Effector CD8-positive, alpha-beta T cell (primary cell): Measurements from ENCODE around the gene FYN.
A peak's percentile ranks its signal among the peaks of the same experiment; 100 is the strongest.

ENCODE experiments used
- DNase-seq: peaks from one replicate; lab custom pipeline; 2025; lab: John Stamatoyannopoulos, UW

FYN gene

DNA sequence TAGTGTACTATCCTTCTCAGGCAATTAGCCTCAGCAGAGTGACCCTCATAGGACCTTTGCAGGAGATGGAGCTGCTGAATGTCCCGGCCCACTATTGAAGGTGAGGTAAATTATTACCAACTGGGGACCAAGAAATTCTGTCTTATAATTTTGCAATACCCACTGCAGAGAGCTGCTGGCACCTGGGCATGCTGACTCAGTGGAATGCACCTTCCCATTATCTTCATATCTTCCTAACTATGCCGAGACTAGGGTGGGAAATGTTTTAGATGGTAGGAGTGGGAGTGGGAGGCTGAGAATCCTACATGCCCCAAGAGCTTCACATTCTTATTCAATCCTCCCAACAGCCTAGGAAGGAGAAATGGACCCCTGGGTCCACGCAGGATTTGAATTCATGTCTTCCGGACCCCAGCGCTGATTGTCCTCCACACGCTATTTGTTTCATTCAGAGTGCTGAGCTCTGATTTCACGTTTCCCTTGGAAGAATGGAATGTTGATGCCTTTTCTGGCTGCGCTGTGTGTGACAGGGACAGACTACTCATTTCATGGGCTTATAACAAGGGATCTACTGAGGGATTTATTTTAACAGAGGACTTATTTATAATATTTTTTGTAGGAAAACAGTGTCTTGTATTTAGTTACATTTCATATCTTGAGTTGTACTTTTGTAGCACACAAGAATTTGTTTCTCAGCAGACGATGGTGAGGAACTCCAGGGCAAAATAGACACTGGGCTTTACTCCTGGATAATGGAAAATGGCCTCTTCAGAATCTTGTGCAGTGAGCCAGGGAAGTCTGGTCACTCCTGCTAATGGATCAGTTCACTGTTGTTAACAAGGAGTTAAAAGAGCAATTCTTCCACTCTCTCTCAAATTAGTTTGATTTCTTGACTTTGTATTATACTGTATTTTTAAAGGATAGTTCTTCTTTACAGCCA is 66.4 kb downstream of the FYN start:
- no peak for DNase-seq

DNA sequence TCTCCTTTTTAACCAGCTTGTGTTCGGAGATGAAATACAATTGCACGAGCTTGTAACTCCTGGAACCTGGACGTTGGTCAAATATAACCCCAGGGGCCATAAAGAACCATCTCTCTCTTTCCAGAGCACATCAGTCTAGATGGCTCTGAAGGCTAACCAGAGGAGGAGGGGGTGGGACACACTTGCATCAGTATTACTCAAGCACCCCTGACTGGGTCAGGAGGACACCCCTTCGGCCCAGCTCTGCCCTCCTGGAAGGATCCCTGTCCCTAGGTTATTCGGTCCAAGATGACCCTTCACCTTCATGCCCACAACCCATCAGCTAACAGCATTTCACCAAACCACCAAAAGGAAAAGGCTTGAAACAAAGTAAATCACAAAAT is 67.1 kb downstream of the FYN start:
- DNase-seq: no peak

DNA sequence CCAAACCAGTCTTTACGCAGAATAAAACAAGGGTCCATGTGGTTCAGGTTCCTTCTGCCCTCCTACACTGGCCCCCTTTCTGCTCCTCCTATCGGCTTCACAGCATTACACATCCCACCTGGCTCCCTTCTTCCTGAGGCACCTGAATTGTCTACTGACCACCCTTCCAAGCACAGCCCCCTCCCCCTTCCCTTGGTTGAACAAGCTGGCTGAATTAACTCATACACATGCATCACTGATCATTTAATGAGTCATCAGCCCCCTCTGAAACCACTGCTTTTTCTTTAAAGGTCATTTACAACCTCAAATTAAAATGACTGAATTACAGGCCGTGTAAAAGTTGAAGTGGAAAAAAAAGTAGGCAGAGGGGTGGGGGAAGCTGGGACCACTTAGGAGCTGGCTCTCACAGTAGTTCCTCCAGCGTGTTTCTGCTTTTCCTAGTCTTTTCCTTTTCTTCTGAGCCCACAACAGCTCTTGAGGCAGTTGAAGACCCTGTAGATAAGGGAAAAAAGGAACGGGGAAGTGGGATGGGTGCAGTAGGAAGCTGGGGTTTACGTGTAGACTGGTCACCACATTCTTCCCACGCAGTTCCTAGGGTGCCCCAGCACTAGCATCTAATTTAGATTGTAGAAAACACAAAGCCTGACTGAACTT is 67.6 kb downstream of the FYN start:
- DNase-seq: no peak

DNA sequence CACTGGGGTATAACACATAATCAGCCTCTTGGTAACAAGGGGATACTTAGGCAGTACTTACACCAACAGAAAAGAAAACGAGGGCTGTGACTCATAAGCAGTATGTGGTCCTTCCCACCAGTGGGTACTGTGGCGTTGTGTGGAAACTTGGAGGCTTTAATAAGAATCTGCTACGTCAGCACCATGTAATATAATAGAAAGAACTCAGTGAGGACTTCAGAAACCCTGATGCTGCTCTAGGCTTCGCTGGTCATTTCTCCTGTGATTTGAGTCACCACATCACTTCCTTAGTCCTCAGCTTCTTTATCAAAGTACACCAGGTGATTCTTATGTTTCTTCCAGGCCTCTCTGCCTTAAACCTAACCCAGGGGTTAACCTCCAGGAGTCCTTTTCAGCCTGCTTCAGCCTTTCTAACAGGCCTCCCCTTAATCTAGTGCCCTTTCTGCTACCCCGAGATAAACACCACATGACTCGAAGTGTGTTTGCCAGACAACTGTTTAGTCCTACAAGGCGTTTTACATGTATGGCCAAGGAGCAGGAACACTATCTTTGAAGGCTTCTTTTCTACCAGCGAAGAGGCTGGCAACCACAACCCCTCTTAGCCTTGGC is 68.5 kb downstream of the FYN start:
- DNase-seq: peak; percentile 47

DNA sequence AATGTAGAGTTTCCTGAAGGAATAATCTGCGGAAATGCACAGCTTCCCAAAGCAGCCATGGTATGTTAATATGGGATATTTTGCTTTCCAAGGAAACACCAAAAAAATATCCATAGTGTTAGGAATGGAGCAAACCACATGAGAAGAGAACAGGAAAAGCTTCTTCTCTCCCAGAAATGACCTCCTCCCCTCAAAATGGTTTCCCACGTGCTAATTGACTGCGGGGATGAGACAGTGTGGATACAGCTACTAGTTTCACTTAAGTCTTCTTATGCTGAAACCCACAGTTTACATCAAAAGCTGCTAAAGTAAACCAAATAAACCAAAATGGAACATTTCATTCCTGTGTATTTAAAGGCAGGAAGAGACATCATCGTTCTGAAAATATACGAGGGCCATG is 69.4 kb downstream of the FYN start:
- no peak for DNase-seq

DNA sequence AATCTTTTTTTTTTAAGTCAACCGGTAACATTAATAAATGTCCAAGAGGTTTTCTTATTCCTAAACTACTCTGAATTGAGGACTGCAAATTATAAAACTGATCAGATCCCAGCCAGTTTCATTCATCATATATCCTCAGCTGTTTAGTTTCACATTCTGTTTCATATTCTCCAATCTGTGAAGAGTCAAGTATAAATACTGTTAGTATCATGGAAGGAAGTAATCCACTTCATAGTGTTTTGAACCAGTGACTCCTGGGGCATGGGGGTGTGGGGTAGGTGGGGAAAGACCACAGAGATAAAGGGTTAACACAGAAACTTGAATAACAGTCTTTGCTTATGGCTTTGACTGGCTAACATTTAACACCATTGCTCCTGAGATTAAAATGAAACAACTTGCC is 69.9 kb downstream of the FYN start:
- no peak for DNase-seq

DNA sequence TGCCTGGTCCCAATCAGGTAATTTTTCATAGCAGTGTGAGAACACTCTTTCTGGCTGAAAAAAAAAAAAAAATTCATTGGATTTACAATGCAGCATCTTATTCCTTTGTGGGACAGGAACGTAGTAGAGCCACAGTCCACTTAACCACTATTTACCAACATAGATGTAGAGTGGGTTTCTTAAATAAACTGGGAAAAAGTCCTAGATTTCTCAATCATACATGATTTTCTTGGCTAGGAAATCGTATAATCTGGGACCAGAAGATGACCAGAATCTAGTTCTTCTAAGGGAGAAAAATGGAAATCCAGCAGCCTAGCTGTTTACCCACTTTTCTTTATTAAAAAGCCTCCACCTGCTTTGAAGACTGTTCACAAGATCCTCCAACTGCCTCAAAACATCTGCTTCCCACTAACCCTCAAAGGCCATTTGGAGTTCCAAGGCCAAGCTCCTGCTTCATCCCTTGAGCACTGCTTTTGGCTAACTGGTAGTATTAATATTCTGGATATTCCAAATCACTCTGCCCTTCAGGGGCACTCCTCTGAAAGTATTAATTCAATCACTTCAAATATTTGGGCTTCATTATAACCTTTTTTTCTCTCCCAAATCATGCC is 70.4 kb downstream of the FYN start:
- DNase-seq: no peak

DNA sequence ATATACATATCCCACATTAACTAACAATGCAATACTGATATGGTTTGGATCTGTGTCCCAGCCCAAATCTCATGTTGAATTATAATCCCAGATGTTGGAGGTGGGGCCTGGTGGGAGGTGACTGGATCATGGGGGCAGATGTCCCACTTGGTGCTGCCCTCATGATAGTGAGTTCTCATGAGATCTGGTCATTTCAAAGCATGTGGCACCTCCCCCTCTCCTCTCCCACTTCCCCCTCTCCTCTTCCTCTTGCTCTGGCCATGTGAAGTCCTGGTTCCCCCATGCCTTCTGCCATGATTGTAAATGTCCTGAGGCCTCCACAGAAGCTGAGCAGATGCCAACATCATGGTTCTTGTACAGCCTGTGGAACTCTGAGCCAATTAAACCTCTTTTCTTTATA is 71.2 kb downstream of the FYN start:
- DNase-seq: no peak

DNA sequence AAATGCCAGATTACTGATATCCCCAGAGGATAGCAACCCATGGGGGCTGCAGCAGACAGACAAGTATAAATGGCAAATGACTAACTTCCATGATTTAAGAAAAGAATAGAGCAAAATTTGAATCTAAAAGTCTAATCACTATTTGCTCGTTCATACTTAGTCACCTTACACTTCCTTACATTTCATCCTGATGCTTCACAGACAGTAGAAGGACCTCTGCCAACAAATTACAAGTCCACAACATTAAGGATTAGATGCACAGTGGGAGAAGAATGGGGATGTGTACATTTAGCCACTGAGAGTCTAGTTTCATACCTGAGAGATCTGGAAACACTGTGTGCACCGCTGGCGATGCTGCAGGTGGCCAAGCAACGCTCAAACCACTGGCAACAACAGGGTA is 72.4 kb downstream of the FYN start:
- no peak for DNase-seq

DNA sequence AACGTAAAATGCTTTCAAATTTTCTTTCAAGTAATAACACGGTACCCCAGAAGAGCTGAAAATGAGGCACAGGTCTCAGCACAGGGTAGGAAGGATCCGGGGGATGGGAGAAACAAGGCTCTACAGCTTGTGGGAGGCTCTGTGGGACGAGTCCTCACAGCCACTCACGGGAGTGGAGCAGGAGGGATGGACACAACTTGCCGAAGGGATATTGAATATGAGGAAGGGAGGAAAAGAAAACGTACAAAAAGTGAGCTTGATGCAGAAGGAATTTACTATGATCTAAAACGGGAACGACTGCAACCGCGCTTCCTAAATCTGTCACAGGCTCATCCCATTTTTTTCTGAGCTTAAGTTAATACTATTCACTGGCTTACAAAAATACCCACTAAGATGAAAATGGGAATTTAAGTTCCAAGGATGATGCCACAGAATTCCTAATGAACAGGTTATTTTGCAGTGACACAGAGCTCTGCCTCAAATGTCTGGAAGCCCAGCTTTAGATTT is 72.9 kb downstream of the FYN start:
- no peak for DNase-seq

DNA sequence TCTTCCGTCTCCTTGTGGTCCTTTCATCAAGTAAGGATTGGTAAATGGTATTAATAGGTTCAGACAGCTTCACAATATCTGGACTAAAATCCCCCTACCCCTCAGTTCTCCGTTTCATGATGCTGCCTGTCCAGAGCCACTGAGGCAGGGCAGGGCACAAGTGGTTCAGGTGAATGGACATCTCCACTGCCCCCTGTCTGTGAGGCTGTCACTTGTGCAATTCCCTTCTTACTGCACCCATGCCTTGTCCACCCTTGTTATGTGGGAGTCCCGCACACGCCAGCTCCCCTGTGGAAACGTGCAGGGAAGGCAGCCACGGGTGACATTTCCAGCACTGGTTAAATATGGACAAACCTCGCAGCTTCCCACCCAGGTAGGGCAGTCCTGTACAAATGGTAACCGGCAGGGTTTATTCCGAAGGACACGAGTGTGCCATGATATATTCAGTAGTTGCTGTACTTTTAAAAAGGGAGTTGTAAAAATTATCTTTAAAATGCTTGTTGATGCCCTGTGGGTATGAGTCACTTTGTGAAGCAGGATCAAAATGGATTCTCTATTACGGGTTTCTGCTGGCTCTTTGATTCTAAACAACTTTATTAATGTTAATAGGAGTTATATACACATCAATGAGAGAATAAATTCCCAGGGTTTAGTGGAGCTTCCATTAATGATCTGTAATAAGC is 73.5 kb downstream of the FYN start:
- no peak for DNase-seq

DNA sequence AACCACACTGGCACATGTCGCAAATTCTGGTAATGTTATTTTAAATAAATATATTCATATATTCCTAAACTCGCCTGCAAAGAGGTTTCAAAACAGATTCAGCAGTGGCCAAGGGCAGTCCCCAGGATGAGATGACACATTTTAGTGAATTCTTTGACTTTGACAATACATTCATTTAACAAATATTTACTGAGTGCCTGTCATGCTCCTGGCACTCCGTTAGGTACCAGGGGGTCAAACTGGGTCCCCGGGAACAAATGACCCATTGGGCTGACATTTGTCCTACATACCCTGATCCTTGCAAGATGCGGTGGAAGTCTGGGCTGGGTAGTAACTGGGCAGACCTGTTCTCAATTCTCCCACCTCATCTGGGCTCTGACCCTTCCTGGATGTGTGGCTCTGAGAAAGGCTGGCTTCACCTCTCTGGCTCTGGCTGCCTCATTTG is 74.9 kb downstream of the FYN start:
- no peak for DNase-seq

DNA sequence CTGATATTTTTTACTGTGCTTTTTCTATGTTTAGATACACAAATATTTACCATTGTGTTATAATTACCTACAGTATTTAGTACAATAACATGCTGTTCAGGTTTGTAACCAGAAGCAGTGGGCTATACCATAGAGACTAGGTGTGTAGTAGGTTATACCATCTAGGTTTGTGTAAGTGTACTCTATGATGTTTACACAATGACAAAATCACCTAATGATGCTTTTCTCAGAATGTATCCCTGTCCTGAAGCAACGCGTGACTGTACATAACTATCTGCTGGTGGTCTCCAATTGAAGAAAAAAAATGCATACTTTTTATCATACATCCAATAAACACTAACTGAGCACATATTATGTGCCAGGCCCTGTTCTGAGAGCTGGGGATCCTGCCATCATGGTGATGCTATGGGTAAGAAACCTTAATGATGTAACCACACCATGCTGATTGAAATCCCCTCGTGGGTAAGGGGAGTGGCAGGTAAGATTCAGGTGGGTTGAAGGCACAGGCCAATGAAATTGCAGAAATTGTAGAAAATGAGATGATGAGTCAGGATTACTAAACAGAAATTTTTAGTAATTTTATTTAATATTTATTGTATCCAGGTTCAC is 76.8 kb downstream of the FYN start:
- no peak for DNase-seq

DNA sequence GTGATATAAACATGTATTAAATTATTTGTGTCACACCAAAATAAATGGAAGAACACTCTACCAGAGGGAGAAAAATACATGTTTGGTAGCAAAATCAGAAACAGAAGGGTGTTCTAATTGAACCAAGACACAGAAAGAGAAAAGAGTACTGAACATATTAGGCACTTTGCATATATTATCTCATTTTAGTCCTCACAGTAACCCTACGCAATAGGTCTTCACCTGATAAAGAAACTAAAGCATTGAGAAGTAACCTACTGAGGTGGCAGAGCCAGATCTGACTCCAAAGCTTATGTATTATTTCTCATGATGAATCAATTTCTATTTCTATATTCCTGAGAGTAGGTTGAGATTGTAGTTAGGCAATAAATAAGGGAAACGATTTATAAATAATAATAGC is 77.7 kb downstream of the FYN start:
- no peak for DNase-seq

DNA sequence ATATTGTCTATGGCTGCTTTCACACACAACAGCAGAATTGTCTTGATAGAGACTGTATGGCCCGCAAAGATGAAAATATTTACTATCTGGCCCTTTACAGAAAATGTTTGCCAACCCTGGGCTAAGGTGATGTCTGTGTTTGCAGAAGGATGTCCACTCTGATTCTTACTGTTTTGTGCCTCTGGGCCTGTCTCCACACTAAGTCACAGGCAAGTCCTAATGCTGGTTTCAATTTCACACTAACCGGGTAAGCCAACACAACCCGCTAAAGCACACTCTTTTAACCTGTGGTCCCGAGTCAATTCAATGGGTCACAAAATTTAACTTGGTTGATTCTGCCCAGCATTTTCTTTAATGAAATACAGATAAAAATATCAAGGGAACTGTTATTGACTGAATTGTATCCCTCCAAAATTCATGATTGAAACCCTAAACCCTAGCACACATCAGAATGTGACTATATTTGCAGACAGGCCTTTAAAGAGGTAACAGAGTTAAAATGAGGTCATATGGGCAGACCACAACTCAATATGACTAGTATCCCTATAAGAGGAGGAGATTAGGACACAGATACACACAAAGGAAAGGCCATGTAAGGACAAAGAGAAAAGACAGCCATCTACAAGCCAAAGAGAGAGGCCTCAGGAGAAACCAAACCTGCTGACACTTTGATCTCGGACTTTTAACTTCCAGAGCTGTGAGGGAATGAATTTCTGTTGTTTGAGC is 78.4 kb downstream of the FYN start:
- no peak for DNase-seq

DNA sequence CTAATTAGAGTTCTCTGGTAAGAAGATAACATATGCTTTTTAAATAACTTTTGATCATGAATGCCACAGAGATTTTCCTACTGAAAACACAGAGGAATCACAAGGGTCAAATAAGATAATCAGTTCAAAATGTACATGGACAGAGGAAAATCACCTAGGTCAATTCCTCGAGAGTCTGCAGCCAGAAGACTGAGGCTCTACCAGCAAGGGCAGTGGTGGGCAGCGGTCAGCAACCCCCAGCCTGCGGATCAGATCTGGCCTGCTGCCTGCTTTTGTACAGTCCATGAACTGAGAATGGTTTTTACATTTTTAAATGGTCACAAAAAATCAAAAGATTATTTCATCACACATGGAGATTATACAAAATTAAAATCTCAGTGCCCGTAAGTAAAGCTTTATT is 79.0 kb downstream of the FYN start:
- DNase-seq: no peak

DNA sequence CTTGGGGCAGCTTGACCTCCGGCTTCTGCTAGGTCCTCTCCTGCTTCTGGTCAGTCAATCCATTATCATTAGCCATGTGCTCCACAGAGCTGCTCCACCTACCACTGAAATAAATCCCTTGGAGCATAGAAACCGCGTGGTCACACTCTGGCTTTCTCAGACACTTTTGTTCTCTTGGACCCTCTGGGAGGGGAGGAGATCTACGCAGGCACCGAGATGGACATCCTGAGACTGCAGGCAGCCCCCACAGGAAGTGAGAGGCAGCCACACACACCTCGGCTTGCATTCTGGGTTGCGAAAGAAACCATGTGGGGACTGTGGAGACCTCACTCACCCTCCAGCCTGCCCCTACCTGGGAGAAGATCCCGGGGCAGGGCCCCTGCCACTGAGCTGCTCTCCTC is 79.5 kb downstream of the FYN start:
- DNase-seq: no peak

DNA sequence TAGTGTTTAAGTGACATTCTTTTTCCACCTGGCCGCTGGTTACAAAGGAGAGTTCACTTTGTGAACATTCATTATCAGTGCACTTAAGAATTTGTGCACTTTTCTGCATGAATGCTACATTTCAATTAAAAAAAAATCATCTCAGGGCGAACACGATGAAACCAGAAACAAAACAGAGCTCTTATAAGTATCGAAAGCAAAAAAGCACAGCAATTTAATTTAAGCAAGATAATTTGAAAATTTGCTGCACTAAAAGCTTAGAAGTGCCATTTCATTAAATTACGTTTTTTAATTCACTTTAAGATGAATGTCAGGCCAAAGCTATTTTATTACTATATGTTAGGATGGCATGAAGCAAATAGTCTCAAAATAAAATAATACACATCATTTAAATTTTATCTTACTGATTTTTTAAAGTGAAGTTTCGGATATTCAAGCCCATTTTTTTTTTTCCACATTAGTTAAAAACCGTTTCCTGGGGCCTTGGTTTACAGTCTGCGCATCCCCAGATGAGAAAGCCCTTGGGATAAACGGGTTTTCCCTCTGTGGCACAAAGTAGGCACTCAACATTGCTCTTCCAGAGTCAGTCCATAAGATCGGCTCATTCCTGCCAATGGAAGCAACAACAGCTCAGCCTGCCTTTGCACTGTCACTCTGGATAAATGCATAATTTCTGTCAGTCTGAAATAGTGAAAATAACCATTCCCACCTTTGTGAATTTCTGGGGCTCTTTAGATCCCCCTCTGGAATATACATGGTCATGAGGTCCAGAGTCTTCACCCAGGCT is 80.1 kb downstream of the FYN start:
- DNase-seq: no peak

DNA sequence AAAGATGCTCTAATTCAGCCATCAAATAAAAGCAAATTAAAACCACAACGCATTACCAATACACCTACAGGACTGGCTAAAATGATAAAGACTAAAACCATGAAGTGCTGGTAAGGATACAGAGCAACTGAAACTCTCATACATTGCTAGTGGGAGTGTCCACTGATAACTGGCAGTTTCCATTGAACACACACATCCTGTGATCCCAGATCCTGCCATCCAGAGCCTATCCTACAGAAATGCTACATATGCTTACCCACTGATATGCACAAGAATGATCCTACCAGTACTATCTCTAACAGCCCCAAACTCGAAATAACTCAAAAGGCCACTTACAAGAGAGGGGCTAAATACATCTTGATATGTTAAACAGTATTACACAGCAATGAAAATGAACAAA is 81.0 kb downstream of the FYN start:
- no peak for DNase-seq

DNA sequence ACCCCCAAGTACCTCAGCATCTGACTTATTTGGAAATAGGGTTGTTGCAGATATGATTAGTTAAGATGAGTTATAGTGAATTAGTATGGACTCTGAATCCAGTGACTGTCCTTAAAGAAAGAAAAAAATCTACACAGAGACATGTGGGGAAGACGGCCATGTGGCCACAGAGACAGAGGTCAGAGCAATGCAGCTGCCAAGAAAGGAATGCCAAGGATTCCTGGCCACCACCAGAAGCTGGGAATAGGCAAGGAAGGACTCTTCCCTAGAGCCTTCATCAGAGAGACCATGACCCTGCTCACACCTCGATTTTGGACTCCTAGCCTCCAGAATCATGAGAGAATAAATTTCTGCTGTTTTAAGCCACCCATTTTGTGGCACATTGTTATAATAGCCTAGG is 81.8 kb downstream of the FYN start:
- DNase-seq: no peak
